PC-3 (cell line): ENCODE results near the gene SIGLEC12. TPM values are rescaled to one million over a fixed set of nuclear protein-coding genes. Genes with fewer than 3 reads are reported as not detected.
A peak's percentile ranks its signal among the peaks of the same experiment; 100 is the strongest.

Experiments
- ATAC-seq: fragments of 200-7000 bp; cut with Tn5 transposase; 2 replicates; pipeline ENCODE4 v1.9.1; 2020; ENCODE audit warnings: mild to moderate bottlenecking, moderate library complexity
- BruUV-seq: library from RNA; stranded (reverse); fragments of 400-500 nt; replicated peaks from 2 replicates; lab custom pipeline; 2021; lab: Mats Ljungman, UMichigan
- CTCF ChIA-PET: fragments of 300-600 bp; sonication (Branson Sonifier 250); formaldehyde crosslinking; loops from one replicate; lab custom pipeline; 2022; ENCODE audit warnings: antibody characterized with exemption; lab: Charles Lee
- POLR2A ChIA-PET: fragments of 300-600 bp; sonication (Branson Sonifier 250); formaldehyde crosslinking; loops from one replicate; lab custom pipeline; 2022; ENCODE audit warnings: antibody characterized with exemption; ENCODE audit not compliant: unreplicated experiment; lab: Charles Lee
- DNase-seq: peaks from one replicate; pipeline ENCODE4 v3.0.0-alpha.2; 2015
- H2AFZ ChIP-seq: fragments of 300-600 bp; sonication (generic); 2 replicates; pipeline ENCODE4 v1.6.0; 2016; ENCODE audit warnings: antibody characterized with exemption, low read length
- H3F3A ChIP-seq: fragments of 300-600 bp; sonication (generic); one replicate; pipeline ENCODE4 v1.6.0; 2017; ENCODE audit warnings: antibody characterized with exemption, low read length, control low read depth, mild to moderate bottlenecking; ENCODE audit not compliant: unreplicated experiment
- H3K27ac ChIP-seq: fragments of 300-600 bp; sonication (generic); 2 replicates; pipeline ENCODE4 v1.5.1; 2016; ENCODE audit warnings: mild to moderate bottlenecking, low read length
- H3K27me3 ChIP-seq: fragments of 300-600 bp; sonication (generic); 2 replicates; pipeline ENCODE4 v1.6.1; 2016; ENCODE audit warnings: low read length, mixed read lengths
- H3K36me3 ChIP-seq: fragments of 300-600 bp; sonication (generic); 2 replicates; pipeline ENCODE4 v1.6.1; 2016; ENCODE audit warnings: low read depth, mixed run types, low read length, mixed read lengths
- H3K4me1 ChIP-seq: fragments of 300-600 bp; sonication (generic); 2 replicates; pipeline ENCODE4 v1.5.1; 2016; ENCODE audit warnings: low read length; ENCODE audit not compliant: insufficient read depth
- H3K4me2 ChIP-seq: fragments of 300-600 bp; sonication (generic); 2 replicates; pipeline ENCODE4 v1.6.0; 2016; ENCODE audit warnings: low read length
- H3K4me3 ChIP-seq: fragments of 300-600 bp; sonication (generic); 2 replicates; pipeline ENCODE4 v1.5.1; 2016; ENCODE audit warnings: mild to moderate bottlenecking, low read length, mixed read lengths
- H3K79me2 ChIP-seq: fragments of 300-600 bp; sonication (generic); 2 replicates; pipeline ENCODE4 v1.6.1; 2017; ENCODE audit warnings: low read length, mixed read lengths
- H3K9ac ChIP-seq: fragments of 300-600 bp; sonication (generic); 2 replicates; pipeline ENCODE4 v1.6.0; 2016; ENCODE audit warnings: mild to moderate bottlenecking, low read length
- H3K9me2 ChIP-seq: fragments of 300-600 bp; sonication (generic); replicated peaks from 2 replicates; pipeline ENCODE4 v1.6.1; 2016; ENCODE audit warnings: mixed run types, low read length, mixed read lengths
- H3K9me3 ChIP-seq: fragments of 300-600 bp; sonication (generic); 2 replicates; pipeline ENCODE4 v1.6.1; 2016; ENCODE audit warnings: low read length, mixed read lengths
- H4K20me1 ChIP-seq: fragments of 300-600 bp; sonication (generic); 2 replicates; pipeline ENCODE4 v1.6.1; 2016; ENCODE audit warnings: low read length, mixed read lengths
- EZH2 ChIP-seq: fragments of 300-600 bp; sonication (generic); IDR thresholded peaks from one replicate; pipeline ENCODE4 v1.6.1; 2017; ENCODE audit warnings: antibody characterized with exemption, mild to moderate bottlenecking, low read length; ENCODE audit not compliant: unreplicated experiment
- EZH2phosphoT487 ChIP-seq: fragments of 300-600 bp; sonication (generic); IDR thresholded peaks from 2 replicates; pipeline ENCODE4 v1.6.1; 2018; ENCODE audit warnings: mild to moderate bottlenecking, antibody characterized with exemption, low read length, borderline replicate concordance
- intact Hi-C: fragments of 100-400 bp; cut with micrococcal nuclease; formaldehyde crosslinking; loops from 2 replicates; pipeline ENCODE4 v1.9.0; 2023
- total RNA-seq: library from RNA; depleted of rRNA; stranded (reverse); fragments of >200 nt; gene quantifications from 2 replicates; pipeline ENCODE4 v1.2.3, GENCODE V29; 2014
- TF ChIP-seq, protein P1 (sequence below): fragments of 300-600 bp; sonication (generic); conservative IDR thresholded peaks from 2 replicates; pipeline ENCODE4 v1.5.1; 2017; ENCODE audit warnings: antibody characterized with exemption, low read depth, mild to moderate bottlenecking, low read length

The SIGLEC12 gene
- total RNA-seq, 1 experiment from 2014 or later: not detected

DNA sequence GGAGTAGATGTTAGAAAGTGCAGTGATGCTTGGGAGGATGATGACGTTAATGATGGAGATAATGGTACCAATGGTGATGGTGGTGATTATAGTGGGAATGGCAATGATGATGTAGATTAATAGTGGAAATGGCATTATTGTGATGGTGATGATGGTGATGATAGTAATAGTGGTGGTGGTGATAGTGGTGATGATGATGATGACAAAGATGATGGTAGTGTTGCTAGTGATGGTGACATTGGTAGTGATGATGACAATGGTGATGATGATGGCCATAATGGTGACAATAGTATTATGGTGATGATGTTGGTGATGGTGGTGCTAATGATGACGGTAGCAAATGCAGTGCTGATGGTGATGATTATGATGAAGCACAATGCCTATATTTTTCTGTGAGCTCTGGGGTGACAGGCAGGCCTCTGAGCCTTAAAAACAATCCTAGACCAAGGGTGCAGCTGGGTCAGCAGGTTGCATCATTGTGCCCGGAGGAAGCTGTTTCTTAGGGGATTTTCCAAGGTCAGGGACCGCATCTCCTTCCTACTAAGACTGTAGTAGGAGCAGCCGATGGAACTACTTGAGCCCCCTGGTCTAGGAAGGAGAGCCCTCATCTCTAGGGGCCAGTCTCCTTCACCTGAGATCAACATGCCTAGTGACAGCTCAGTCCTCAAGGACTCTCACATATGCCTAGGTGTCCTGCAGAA lies 15.5 kb downstream of the SIGLEC12 start:
- Histone ChIP-seq H3K79me2 (no peaks in the 10 kb centered on the region), H2AFZ (no peak overlapping the region), H3K9me3 (no peaks in the 10 kb centered on the region), H3K27me3 (peaks cover 20% of the 10 kb centered on the region; the same call in 1 of the 2 replicates), H3K9ac (no peak overlapping the region), H3K36me3 (no peaks in the 10 kb centered on the region), H3F3A (no peaks in the 10 kb centered on the region), H3K27ac (no peak overlapping the region), H4K20me1 (no peaks in the 10 kb centered on the region), H3K9me2 (no peaks in the 10 kb centered on the region), H3K4me3 (no peak overlapping the region), H3K4me2 (no peak overlapping the region), H3K4me1 (peaks cover 8% of the 10 kb centered on the region)
- ATAC-seq (no peak), DNase-seq (no peak)
- TF ChIP-seq EZH2phosphoT487: no peak
- TF ChIP-seq, protein P1, sequence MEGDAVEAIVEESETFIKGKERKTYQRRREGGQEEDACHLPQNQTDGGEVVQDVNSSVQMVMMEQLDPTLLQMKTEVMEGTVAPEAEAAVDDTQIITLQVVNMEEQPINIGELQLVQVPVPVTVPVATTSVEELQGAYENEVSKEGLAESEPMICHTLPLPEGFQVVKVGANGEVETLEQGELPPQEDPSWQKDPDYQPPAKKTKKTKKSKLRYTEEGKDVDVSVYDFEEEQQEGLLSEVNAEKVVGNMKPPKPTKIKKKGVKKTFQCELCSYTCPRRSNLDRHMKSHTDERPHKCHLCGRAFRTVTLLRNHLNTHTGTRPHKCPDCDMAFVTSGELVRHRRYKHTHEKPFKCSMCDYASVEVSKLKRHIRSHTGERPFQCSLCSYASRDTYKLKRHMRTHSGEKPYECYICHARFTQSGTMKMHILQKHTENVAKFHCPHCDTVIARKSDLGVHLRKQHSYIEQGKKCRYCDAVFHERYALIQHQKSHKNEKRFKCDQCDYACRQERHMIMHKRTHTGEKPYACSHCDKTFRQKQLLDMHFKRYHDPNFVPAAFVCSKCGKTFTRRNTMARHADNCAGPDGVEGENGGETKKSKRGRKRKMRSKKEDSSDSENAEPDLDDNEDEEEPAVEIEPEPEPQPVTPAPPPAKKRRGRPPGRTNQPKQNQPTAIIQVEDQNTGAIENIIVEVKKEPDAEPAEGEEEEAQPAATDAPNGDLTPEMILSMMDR: no peak
- no peak for TF ChIP-seq EZH2
- ChIA-PET POLR2A (interaction anchor here (0.6 kb wide), 1 partner anchor 11 kb away, joined by 3 read pairs; no protein-coding TSS in a partner anchor), CTCF (interaction anchor here (0.7 kb wide), 1 partner anchor 175 kb away, joined by 4 read pairs; no protein-coding TSS in a partner anchor)
- no TSS peak for BruUV-seq
- intact Hi-C loops: no loop called here

DNA sequence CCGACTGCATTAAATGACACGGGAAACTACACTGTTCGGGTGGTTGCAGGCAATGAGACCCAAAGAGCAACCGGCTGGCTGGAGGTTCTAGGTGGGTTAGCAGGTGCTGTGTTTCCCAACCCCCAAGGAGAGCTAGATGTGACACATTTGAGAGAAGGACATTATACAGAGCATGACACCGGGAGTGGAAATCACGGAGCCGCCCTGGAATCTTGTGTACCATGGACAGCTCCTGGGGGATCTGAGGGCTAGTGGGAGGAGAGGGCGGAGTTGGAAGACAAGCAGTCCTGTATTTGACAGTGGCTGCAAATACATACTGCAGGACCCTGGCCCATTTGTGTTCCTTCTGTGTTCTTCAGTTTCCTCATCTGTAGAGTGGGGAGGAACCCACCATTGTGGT lies 21.0 kb downstream of the SIGLEC12 start:
- ChIA-PET CTCF (no interaction called here), POLR2A (no interaction called here)
- Histone ChIP-seq H3K9me3 (no peaks in the 10 kb centered on the region), H4K20me1 (no peaks in the 10 kb centered on the region), H3K4me2 (no peak overlapping the region), H3F3A (peaks cover 2% of the 10 kb centered on the region), H3K27ac (no peak overlapping the region), H3K9ac (no peak overlapping the region), H3K9me2 (no peaks in the 10 kb centered on the region), H3K36me3 (no peaks in the 10 kb centered on the region), H2AFZ (no peak overlapping the region), H3K4me3 (no peak overlapping the region), H3K27me3 (peaks cover 11% of the 10 kb centered on the region; the same call in 1 of the 2 replicates), H3K4me1 (peaks cover 6% of the 10 kb centered on the region), H3K79me2 (no peaks in the 10 kb centered on the region)
- intact Hi-C loops: no loop called here
- TF ChIP-seq EZH2 (no peak), EZH2phosphoT487 (no peak)
- TF ChIP-seq, protein P1: no peak
- DNase-seq (peak; percentile 57), ATAC-seq (no peak)
- BruUV-seq: no TSS peak
